Left hindlimb (tissue), 1 donor: ENCODE measurements around the gene SEC61G.

Experiments
- DNase-seq: peaks from one replicate; pipeline ENCODE4 v3.0.0-alpha.2; 2018

The SEC61G gene

GRCh38 chr7:54758702-54759592 lies at the start of gene SEC61G:
TSS of gene SEC61G (minus strand) at chr7:54759211. CDS start at chr7:54757588, 1,623 bp downstream.
- DNase-seq: peak; percentile 98

GRCh38 chr7:54802841-54803240 lies 43.8 kb upstream of the SEC61G start:
- DNase-seq: no peak

GRCh38 chr7:54802114-54802513 lies 43.1 kb upstream of the SEC61G start:
- no peak for DNase-seq

- DNase-seq: no peak
Measured at GRCh38 chr7:54799792-54800191, 40.8 kb upstream of the SEC61G start.

- DNase-seq: no peak
Measured at GRCh38 chr7:54798530-54798929, 39.5 kb upstream of the SEC61G start.

- DNase-seq: no peak
Measured at GRCh38 chr7:54796853-54797252, 37.8 kb upstream of the SEC61G start.

GRCh38 chr7:54796150-54796549 lies 37.1 kb upstream of the SEC61G start:
- DNase-seq: no peak

GRCh38 chr7:54792383-54792782 lies 33.4 kb upstream of the SEC61G start:
- no peak for DNase-seq

- DNase-seq: peak; percentile 69
Measured at GRCh38 chr7:54788664-54789063, 29.7 kb upstream of the SEC61G start.

GRCh38 chr7:54785261-54785660 lies 26.2 kb upstream of the SEC61G start:
- DNase-seq: no peak

- DNase-seq: no peak
Measured at GRCh38 chr7:54783952-54784351, 24.9 kb upstream of the SEC61G start.

- DNase-seq: no peak
Measured at GRCh38 chr7:54782829-54783228, 23.8 kb upstream of the SEC61G start.

- DNase-seq: no peak
Measured at GRCh38 chr7:54782314-54782713, 23.3 kb upstream of the SEC61G start.

- no peak for DNase-seq
Measured at GRCh38 chr7:54781134-54781920, 22.3 kb upstream of the SEC61G start.

GRCh38 chr7:54780490-54780889 lies 21.5 kb upstream of the SEC61G start:
- no peak for DNase-seq

- DNase-seq: no peak
Measured at GRCh38 chr7:54778696-54779540, 19.9 kb upstream of the SEC61G start.

GRCh38 chr7:54778166-54778565 lies 19.2 kb upstream of the SEC61G start:
- no peak for DNase-seq

GRCh38 chr7:54774785-54775740 lies 16.1 kb upstream of the SEC61G start:
- no peak for DNase-seq

GRCh38 chr7:54773472-54774399 lies 14.7 kb upstream of the SEC61G start:
- peak; percentile 76 for DNase-seq

GRCh38 chr7:54769203-54769602 lies 10.2 kb upstream of the SEC61G start:
- no peak for DNase-seq

GRCh38 chr7:54764861-54765260 lies 5.8 kb upstream of the SEC61G start:
- DNase-seq: no peak
